Activated CD4-positive, CD25-positive, alpha-beta regulatory T cell treated with anti-CD3 and anti-CD28 coated beads, Interleukin-2, amount 50 U/mL, for 24 hours (primary cell): Measurements from ENCODE around the gene PPIL3.
A peak's percentile ranks its signal among the peaks of the same experiment; 100 is the strongest.

ENCODE experiments used
- ATAC-seq, 2 donors: fragments of 150-1000 bp; cut with Tn5 transposase; one replicate each; pipeline ENCODE4 v1.10.0; 2021; ENCODE audit warnings: mild to moderate bottlenecking in 1 of 2, moderate library complexity in 1 of 2

Gene PPIL3

GRCh38 chr2:200860092-200860795 lies 28.6 kb downstream of the PPIL3 start:
- no peak for ATAC-seq

- peak; percentile 53 to 59 for ATAC-seq
Measured at GRCh38 chr2:200856806-200857205, 32.1 kb downstream of the PPIL3 start.

GRCh38 chr2:200852605-200853004 lies 36.3 kb downstream of the PPIL3 start:
- no peak for ATAC-seq

GRCh38 chr2:200851398-200852248 lies 37.3 kb downstream of the PPIL3 start:
- ATAC-seq, result no peak

GRCh38 chr2:200850512-200851256 lies 38.2 kb downstream of the PPIL3 start:
- ATAC-seq, result no peak

- no peak for ATAC-seq
Measured at GRCh38 chr2:200847939-200848338, 40.9 kb downstream of the PPIL3 start.

- ATAC-seq, result no peak
Measured at GRCh38 chr2:200847269-200847668, 41.6 kb downstream of the PPIL3 start.

- ATAC-seq, result no peak
Measured at GRCh38 chr2:200845669-200846325, 43.1 kb downstream of the PPIL3 start.

- ATAC-seq, result peak in 1 of 2 donors; percentile 13
Measured at GRCh38 chr2:200845194-200845593, 43.7 kb downstream of the PPIL3 start.

- ATAC-seq, result no peak
Measured at GRCh38 chr2:200843993-200844948, 44.6 kb downstream of the PPIL3 start.

- no peak for ATAC-seq
Measured at GRCh38 chr2:200839513-200839912, 49.4 kb downstream of the PPIL3 start.

GRCh38 chr2:200834701-200835100 lies 54.2 kb downstream of the PPIL3 start:
- no peak for ATAC-seq

- no peak for ATAC-seq
Measured at GRCh38 chr2:200829258-200829655, 59.6 kb downstream of the PPIL3 start.

- no peak for ATAC-seq
Measured at GRCh38 chr2:200828572-200829257, 60.2 kb downstream of the PPIL3 start.

GRCh38 chr2:200828104-200828503 lies 60.8 kb downstream of the PPIL3 start:
- no peak for ATAC-seq

- no peak for ATAC-seq
Measured at GRCh38 chr2:200821686-200822245, 67.1 kb downstream of the PPIL3 start.
